Pancreas (tissue), 10 donors: ENCODE data around the gene CLIP4. TPM values are rescaled to one million over a fixed set of nuclear protein-coding genes. Genes with fewer than 3 reads are reported as not detected.

Source experiments
- ATAC-seq, 4 donors: fragments of 200-7000 bp; cut with Tn5 transposase; one replicate each; pipeline versions ENCODE4 v1.8.0 to v1.9.1; 2020; ENCODE audit warnings: mild to moderate bottlenecking in 4 of 4, moderate library complexity in 4 of 4
- DNase-seq, 6 donors: peaks; one replicate each; pipeline ENCODE4 v3.0.0-alpha.2; 2020
- FAIRE-seq: peaks from 2 replicates; lab custom pipeline; 2012; peaks lifted over from hg19 to GRCh38; lab: Jason Lieb, UNC
- H3K27ac ChIP-seq, 4 donors: fragments of 200-600 bp; sonication (generic); 1 replicate in 3 of 4; 2 replicates in 1 of 4; pipeline versions ENCODE4 v1.5.0 to v1.8.0; 2020
- H3K27me3 ChIP-seq, 4 donors: fragments of 200-600 bp; one replicate each; pipeline ENCODE4 v1.8.0; 2021
- H3K36me3 ChIP-seq, 3 donors: fragments of 200-600 bp; sonication (generic) in 1 of 3; one replicate each; pipeline versions ENCODE4 v1.5.0 to v1.8.0; 2020 to 2021
- H3K4me1 ChIP-seq, 3 donors: fragments of 200-600 bp; one replicate each; pipeline ENCODE4 v1.8.0; 2021
- H3K4me3 ChIP-seq, 4 donors: fragments of 200-600 bp; sonication (generic) in 2 of 4; one replicate each; pipeline versions ENCODE4 v1.5.0 to v1.8.0; 2020 to 2021
- H3K9me3 ChIP-seq, 4 donors: fragments of 200-600 bp; one replicate each; pipeline ENCODE4 v1.8.0; 2021
- WGBS, 2 donors: extraction: QIAGEN DNeasy Blood & Tissue Kit; methylation state at CpG; one replicate each; pipeline ENCODE4 v1.1.7; 2013; 5-methylcytosine and 5-hydroxymethylcytosine counted together
- intact Hi-C, 3 donors: fragments of 100-400 bp; cut with DNase I; formaldehyde crosslinking; loops; one replicate each; pipeline versions ENCODE4 v1.11.1 to v1.14.2; 2022
- polyA plus RNA-seq, 2 donors: library from polyadenylated mRNA; stranded (reverse); fragments of 200-250 nt; gene quantifications; one replicate each; pipeline ENCODE4 v1.2.3, GENCODE V29; 2013
- total RNA-seq, 6 donors: library from RNA; stranded (reverse); fragmentation: NEBNext Ultra II Directional in 4 of 6; extraction: Animal tissue kit (Norgen Biotek cat#: 25700) in 4 of 6; gene quantifications; one replicate each; pipeline versions ENCODE4 v1.2.1 to v1.2.4, GENCODE V29; 2021 to 2023
- TF ChIP-seq, protein P1 (sequence below), 4 donors: fragments of 200-600 bp; sonication (generic) in 3 of 4; IDR thresholded peaks; one replicate each; pipeline versions ENCODE4 v1.5.0 to v1.8.0; 2021; ENCODE audit warnings: antibody characterized with exemption in 4 of 4
- donor health status: healthy with polysubstance abuse.
- donor health status: DM: no; HTN: no; CAD: no; lungs with moderate emphysema.
- donor health status: DM: no; HTN: no; CAD: no.
- donor health status: control.
- donor health status: control.
- donor health status: Bipolar disorder and iron deficiency.
- donor health status: DM: yes; HTN: yes; CAD: no.
- donor health status: DM: no; HTN: no; CAD: no.
- donor health status: DM: no; HTN: no; CAD: no.
- donor health status: DM: yes; HTN: yes; CAD: no.

CLIP4 gene
- total and polyA plus RNA-seq, 8 donors = 4.5 to 18.3 (median 7.0) TPM

DNA sequence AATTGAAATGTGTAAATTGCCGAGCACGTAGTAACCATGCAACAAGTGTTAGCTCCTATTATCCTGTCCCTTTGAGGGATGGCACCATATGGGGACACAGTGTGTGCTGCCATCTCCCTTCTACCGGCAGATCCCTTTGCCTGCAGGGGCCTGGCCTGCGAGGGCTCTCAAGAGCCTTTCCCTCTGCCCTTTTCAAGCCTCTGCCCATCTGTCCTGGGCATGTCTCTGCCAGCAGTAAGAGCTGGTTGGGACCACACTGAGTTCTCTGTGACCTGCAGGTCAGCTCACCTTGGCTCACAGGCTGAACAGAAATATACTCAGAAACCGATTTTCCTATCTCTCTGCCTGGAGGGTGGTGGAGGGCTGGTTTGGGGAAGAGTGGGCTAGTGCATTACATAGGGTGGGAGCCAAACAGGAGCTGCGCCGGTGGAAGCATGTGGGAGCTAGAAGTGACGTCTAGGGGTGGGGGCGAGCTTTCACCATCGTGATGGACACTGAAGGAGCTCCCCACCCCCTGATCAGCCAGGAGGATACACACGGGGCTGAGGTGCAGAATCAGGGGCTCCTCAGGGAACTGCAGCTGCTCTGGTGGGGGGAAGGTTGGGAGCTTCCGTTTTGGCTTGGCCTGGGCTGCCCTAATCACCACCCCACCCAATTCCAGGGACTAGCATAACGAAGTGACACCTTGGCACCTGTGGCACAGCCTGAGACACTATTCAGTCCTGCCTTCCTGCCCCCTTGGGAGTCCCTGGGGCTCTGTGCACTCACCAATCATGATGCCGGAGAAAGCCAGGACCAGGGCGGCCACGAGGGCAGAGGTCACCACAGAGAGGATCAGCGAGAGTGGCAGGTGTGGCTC is 109.7 kb downstream of the CLIP4 start:
- no peaks in the 10 kb centered on the region for H3K4me1 ChIP-seq
- FAIRE-seq (no peak), DNase-seq (no peak), ATAC-seq (no peak)
- TF ChIP-seq, protein P1, sequence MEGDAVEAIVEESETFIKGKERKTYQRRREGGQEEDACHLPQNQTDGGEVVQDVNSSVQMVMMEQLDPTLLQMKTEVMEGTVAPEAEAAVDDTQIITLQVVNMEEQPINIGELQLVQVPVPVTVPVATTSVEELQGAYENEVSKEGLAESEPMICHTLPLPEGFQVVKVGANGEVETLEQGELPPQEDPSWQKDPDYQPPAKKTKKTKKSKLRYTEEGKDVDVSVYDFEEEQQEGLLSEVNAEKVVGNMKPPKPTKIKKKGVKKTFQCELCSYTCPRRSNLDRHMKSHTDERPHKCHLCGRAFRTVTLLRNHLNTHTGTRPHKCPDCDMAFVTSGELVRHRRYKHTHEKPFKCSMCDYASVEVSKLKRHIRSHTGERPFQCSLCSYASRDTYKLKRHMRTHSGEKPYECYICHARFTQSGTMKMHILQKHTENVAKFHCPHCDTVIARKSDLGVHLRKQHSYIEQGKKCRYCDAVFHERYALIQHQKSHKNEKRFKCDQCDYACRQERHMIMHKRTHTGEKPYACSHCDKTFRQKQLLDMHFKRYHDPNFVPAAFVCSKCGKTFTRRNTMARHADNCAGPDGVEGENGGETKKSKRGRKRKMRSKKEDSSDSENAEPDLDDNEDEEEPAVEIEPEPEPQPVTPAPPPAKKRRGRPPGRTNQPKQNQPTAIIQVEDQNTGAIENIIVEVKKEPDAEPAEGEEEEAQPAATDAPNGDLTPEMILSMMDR (IDR thresholded peaks at IDR 0.05) = no peak
- no peak overlapping the region for H3K4me3 ChIP-seq
- H3K27ac ChIP-seq = no peak overlapping the region
- H3K9me3 ChIP-seq = no peaks in the 10 kb centered on the region
- H3K27me3 ChIP-seq = no peaks in the 10 kb centered on the region
- WGBS, 2 donors = 53 to 74% methylated on average over 16 to 17 of the region's 17 CpGs
- H3K36me3 ChIP-seq = no peaks in the 10 kb centered on the region
- intact Hi-C loops = no loop called here

GRCh38 chr2:29225814-29226213 is 110.6 kb downstream of the CLIP4 start:
- whole genome bisulfite sequencing, 2 donors = 65 to 73% methylated on average over 8 of the region's 8 CpGs
- DNase-seq (no peak), FAIRE-seq (no peak)

DNA sequence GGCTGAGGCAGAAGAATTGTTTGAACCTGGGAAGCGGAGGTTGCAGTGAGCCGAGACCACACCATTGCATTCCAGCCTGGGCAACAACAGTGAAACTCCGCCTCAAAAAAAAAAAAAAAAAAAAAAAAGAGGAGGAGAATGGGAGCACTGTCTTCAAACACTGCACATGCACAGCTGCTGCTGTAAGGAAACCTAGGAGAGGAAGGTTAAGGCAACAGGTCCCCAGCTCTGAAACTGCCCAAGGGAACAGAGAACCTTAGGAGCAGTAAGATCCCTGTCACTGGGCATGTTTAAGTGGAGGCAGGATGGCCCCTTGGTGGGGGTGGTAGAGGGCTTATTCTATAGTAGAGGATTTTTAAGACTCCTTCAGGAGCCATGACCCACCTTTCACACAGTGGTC is 111.2 kb downstream of the CLIP4 start:
- no peak for ATAC-seq
- intact Hi-C loops = no loop called here
- Histone ChIP-seq H3K9me3 (no peaks in the 10 kb centered on the region), H3K4me3 (no peak overlapping the region), H3K27ac (no peak overlapping the region), H3K27me3 (no peaks in the 10 kb centered on the region), H3K36me3 (no peaks in the 10 kb centered on the region), H3K4me1 (no peaks in the 10 kb centered on the region)
- no peak for DNase-seq
- TF ChIP-seq, protein P1 (IDR thresholded peaks at IDR 0.05) = no peak
- no peak for FAIRE-seq
- WGBS, 2 donors = 83 to 88% methylated on average over 3 of the region's 3 CpGs

More at GRCh38 chr2:29225814-29226213, 110.6 kb downstream of the CLIP4 start:
- intact Hi-C loops = no loop called here
- no peak for ATAC-seq
- no peak overlapping the region for H3K27ac ChIP-seq
- no peak overlapping the region for H3K4me3 ChIP-seq
- TF ChIP-seq, protein P1 (IDR thresholded peaks at IDR 0.05) = no peak
- no peaks in the 10 kb centered on the region for H3K27me3 ChIP-seq
- H3K36me3 ChIP-seq = no peaks in the 10 kb centered on the region
- no peaks in the 10 kb centered on the region for H3K4me1 ChIP-seq
- no peaks in the 10 kb centered on the region for H3K9me3 ChIP-seq

DNA sequence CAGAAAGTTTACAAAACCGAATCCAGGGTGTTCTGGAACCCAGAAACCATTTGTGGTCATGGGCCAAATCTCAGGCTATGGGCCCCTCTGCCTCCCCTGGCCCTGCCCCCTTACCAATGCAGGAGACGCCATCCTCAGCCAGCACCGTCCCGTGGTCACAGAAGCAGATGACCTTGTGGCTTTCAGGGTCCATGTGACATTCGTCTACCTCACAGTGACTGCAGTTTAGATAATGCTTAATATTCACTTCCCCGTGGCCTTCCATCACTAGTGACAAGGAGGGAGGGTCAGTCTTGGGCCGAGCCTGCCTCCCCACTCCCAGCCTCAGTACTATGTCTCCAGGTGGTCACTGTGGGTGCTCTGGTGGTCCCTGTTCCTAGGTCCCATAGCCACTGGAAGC is 111.6 kb downstream of the CLIP4 start:
- ATAC-seq (no peak), DNase-seq (peak in 1 of 6 donors; percentile 27), FAIRE-seq (no peak)
- WGBS, 2 donors = 26 to 33% methylated on average over 7 of the region's 7 CpGs
- intact Hi-C loops = no loop called here
- H3K27me3 ChIP-seq = no peaks in the 10 kb centered on the region
- H3K9me3 ChIP-seq = no peaks in the 10 kb centered on the region
- H3K4me3 ChIP-seq = no peak overlapping the region
- no peak overlapping the region for H3K27ac ChIP-seq
- TF ChIP-seq, protein P1 (IDR thresholded peaks at IDR 0.05) = no peak
- H3K36me3 ChIP-seq = no peaks in the 10 kb centered on the region
- no peaks in the 10 kb centered on the region for H3K4me1 ChIP-seq
